Sigmoid colon (tissue), 7 donors: Measurements from ENCODE around the gene CAPN8. TPM values are rescaled to one million over a fixed set of nuclear protein-coding genes. Genes with fewer than 3 reads are reported as not detected.

Source experiments
- DNase-seq: peaks from one replicate; pipeline ENCODE4 v3.0.0-alpha.2; 2019
- H3K27ac ChIP-seq, 4 donors: fragments of 200-600 bp; sonication (generic); one replicate each; pipeline ENCODE4 v1.5.1; 2016 to 2019; ENCODE audit warnings: mild to moderate bottlenecking in 1 of 4
- H3K27me3 ChIP-seq, 3 donors: fragments of 200-600 bp; sonication (generic); one replicate each; pipeline ENCODE4 v1.5.1; 2019; ENCODE audit warnings: mild to moderate bottlenecking in 1 of 3
- H3K36me3 ChIP-seq, 4 donors: fragments of 200-600 bp; sonication (generic); one replicate each; pipeline ENCODE4 v1.5.1; 2016 to 2019
- H3K4me1 ChIP-seq, 4 donors: fragments of 200-600 bp; sonication (generic); one replicate each; pipeline ENCODE4 v1.5.1; 2017 to 2019
- H3K4me3 ChIP-seq, 4 donors: fragments of 200-600 bp; sonication (generic); one replicate each; pipeline ENCODE4 v1.5.1; 2017 to 2019; ENCODE audit warnings: mild to moderate bottlenecking in 2 of 4, moderate library complexity in 1 of 4
- H3K9me3 ChIP-seq, 4 donors: fragments of 200-600 bp in 3 of 4; sonication (generic) in 3 of 4; one replicate each; pipeline versions ENCODE4 v1.5.1 to v1.6.1; 2013 to 2019
- CTCF ChIP-seq, 4 experiments: fragments of 450-650 bp in 3 of 4; fragments of 200-600 bp in 1 of 4; IDR thresholded peaks; one replicate each; pipeline ENCODE4 v1.5.1; 2016 to 2019; ENCODE audit warnings: antibody characterized with exemption in 4 of 4, mild to moderate bottlenecking in 3 of 4, moderate library complexity in 2 of 4
- EP300 ChIP-seq, 4 donors: sonication (generic); formaldehyde crosslinking; IDR thresholded peaks; one replicate each; pipeline ENCODE4 v1.6.1; 2017; ENCODE audit warnings: antibody characterized with exemption in 4 of 4
- POLR2A ChIP-seq, 2 donors: fragments of 450-650 bp; IDR thresholded peaks; one replicate each; pipeline ENCODE4 v1.6.1; 2016; ENCODE audit warnings: antibody characterized with exemption in 2 of 2, mild to moderate bottlenecking in 2 of 2, moderate library complexity in 2 of 2
- POLR2AphosphoS5 ChIP-seq, 4 donors: sonication (generic); formaldehyde crosslinking; IDR thresholded peaks; one replicate each; pipeline ENCODE4 v1.6.1; 2017; ENCODE audit warnings: antibody characterized with exemption in 4 of 4
- WGBS, 2 donors: extraction: QIAGEN DNeasy Blood & Tissue Kit; methylation state at CpG; one replicate each; pipeline ENCODE4 v1.1.7; 2013; 5-methylcytosine and 5-hydroxymethylcytosine counted together
- intact Hi-C: fragments of 100-400 bp; cut with DNase I; formaldehyde crosslinking; loops from one replicate; pipeline ENCODE4 v1.15.1; 2023
- polyA plus RNA-seq, 3 donors: library from polyadenylated mRNA; stranded (reverse); fragments of 200-250 nt; gene quantifications; one replicate each; pipeline ENCODE4 v1.2.3, GENCODE V29; 2013
- total RNA-seq, 4 donors: library from RNA; depleted of rRNA; stranded (reverse); fragments of >200 nt; gene quantifications; one replicate each; pipeline ENCODE4 v1.1.0, GENCODE V29; 2016
- donor health status: healthy with polysubstance abuse.
- donor health status: Bipolar disorder and iron deficiency.
- donor health status: healthy.

Gene CAPN8
- total and polyA plus RNA-seq, 7 donors = 1.1 to 67.6 (median 42.7) TPM; not detected in 3

- intact Hi-C loops = no loop called here
- no peaks in the 10 kb centered on the region for H3K9me3 ChIP-seq
- 74 to 79% methylated on average over 7 of the region's 7 CpGs for WGBS, 2 donors
- H3K4me3 ChIP-seq = no peak overlapping the region
- TF ChIP-seq EP300 (IDR thresholded peaks at IDR 0.05) (no peak), POLR2AphosphoS5 (IDR thresholded peaks at IDR 0.05) (no peak), CTCF (IDR thresholded peaks at IDR 0.05) (no peak), POLR2A (IDR thresholded peaks at IDR 0.05) (no peak)
- H3K27me3 ChIP-seq = no peaks in the 10 kb centered on the region
- no peak for DNase-seq
- H3K27ac ChIP-seq = no peak overlapping the region
- no peaks in the 10 kb centered on the region for H3K36me3 ChIP-seq
- no peaks in the 10 kb centered on the region for H3K4me1 ChIP-seq
Observed at GRCh38 chr1:223515926-223516325, 149.6 kb downstream of the CAPN8 start.

DNA sequence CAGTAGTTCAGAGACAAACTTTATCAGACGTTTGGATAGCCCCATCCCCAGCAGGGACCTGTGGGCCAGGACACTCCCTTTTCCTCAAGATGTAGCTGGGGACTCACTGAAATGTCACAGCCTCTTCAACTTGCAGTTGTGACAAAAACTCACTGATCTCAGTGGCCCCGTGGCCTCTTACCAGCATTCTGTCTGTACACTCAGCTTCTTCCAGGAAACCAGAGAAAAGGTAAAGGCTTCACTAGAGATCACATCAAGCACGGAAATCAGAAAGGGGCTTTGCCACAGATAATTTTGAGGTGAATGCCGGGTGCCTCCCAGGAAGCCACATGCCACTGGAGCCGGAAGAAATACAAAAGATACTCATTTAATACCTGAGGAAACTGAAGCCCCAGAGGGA, 150.1 kb downstream of the CAPN8 start:
- intact Hi-C loops = no loop called here
- no peaks in the 10 kb centered on the region for H3K27me3 ChIP-seq
- TF ChIP-seq EP300 (IDR thresholded peaks at IDR 0.05) (no peak), POLR2AphosphoS5 (IDR thresholded peaks at IDR 0.05) (no peak), POLR2A (IDR thresholded peaks at IDR 0.05) (no peak), CTCF (IDR thresholded peaks at IDR 0.05) (no peak)
- no peak overlapping the region for H3K27ac ChIP-seq
- 75 to 81% methylated on average over 5 of the region's 5 CpGs for WGBS, 2 donors
- no peak overlapping the region for H3K4me3 ChIP-seq
- H3K36me3 ChIP-seq = no peaks in the 10 kb centered on the region
- H3K9me3 ChIP-seq = no peaks in the 10 kb centered on the region
- H3K4me1 ChIP-seq = no peaks in the 10 kb centered on the region
- DNase-seq = no peak

DNA sequence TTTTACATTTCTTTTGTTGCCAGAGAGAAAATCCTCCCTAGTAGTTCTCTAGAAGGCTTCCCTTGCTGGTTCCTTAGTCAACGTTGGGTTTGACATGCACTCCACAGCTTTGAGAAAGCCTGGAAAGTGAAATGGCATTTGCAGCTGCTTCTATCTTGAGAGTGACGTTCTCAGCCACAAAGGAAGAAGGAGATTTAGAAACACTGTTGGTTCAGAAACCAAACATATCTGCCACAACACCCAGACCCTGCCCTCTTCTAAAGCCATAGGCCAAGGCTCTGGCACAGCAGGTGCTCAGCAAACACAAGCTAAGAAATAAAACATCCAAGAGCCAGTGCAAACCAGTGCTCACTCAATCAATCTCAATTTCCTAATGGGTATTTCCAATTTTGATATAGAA, 150.9 kb downstream of the CAPN8 start:
- no peak overlapping the region for H3K4me3 ChIP-seq
- WGBS, 2 donors = 53 to 78% methylated on average over 2 of the region's 2 CpGs
- no peak for DNase-seq
- intact Hi-C loops = no loop called here
- TF ChIP-seq CTCF (IDR thresholded peaks at IDR 0.05) (no peak), POLR2A (IDR thresholded peaks at IDR 0.05) (no peak), EP300 (IDR thresholded peaks at IDR 0.05) (no peak), POLR2AphosphoS5 (IDR thresholded peaks at IDR 0.05) (no peak)
- H3K27ac ChIP-seq = no peak overlapping the region
- H3K9me3 ChIP-seq = no peaks in the 10 kb centered on the region
- H3K4me1 ChIP-seq = no peaks in the 10 kb centered on the region
- H3K27me3 ChIP-seq = no peaks in the 10 kb centered on the region
- H3K36me3 ChIP-seq = no peaks in the 10 kb centered on the region

DNA sequence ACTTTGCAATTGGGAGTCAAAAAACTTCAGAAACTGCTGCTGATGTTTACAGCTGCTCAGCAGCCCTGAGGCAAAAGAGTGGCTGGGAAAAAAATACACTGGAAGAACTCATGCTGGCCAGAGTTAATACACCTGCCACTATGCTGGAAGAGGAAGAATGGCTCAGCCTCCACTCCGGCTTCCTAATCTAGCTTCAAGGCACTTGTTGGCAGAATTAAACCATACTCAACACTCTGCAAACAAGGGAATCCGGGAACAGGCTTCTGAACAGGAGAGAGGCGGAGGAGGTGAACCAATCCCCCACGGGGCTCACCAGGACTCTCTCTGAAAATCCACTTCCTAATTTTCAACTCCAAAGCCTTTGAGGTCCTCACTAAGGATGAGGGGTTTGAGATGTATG, 152.2 kb downstream of the CAPN8 start:
- H3K4me1 ChIP-seq = no peaks in the 10 kb centered on the region
- no peak for DNase-seq
- TF ChIP-seq EP300 (IDR thresholded peaks at IDR 0.05) = no peak
- no peak for TF ChIP-seq POLR2A (IDR thresholded peaks at IDR 0.05)
- TF ChIP-seq CTCF (IDR thresholded peaks at IDR 0.05) = no peak
- no peak for TF ChIP-seq POLR2AphosphoS5 (IDR thresholded peaks at IDR 0.05)
- no peaks in the 10 kb centered on the region for H3K36me3 ChIP-seq
- 41 to 62% methylated on average over 4 of the region's 4 CpGs for WGBS, 2 donors
- no peaks in the 10 kb centered on the region for H3K9me3 ChIP-seq
- intact Hi-C loops = no loop called here
- H3K4me3 ChIP-seq = no peak overlapping the region
- H3K27me3 ChIP-seq = no peaks in the 10 kb centered on the region
- no peak overlapping the region for H3K27ac ChIP-seq

GRCh38 chr1:223512057-223512456, 153.4 kb downstream of the CAPN8 start:
- H3K4me1 ChIP-seq = no peaks in the 10 kb centered on the region
- no peak for DNase-seq
- intact Hi-C loops = no loop called here
- H3K36me3 ChIP-seq = no peaks in the 10 kb centered on the region
- H3K4me3 ChIP-seq = no peak overlapping the region
- no peak overlapping the region for H3K27ac ChIP-seq
- H3K27me3 ChIP-seq = no peaks in the 10 kb centered on the region
- no peaks in the 10 kb centered on the region for H3K9me3 ChIP-seq
- WGBS, 2 donors = 88 to 89% methylated on average over 6 of the region's 6 CpGs
- no peak for TF ChIP-seq POLR2A (IDR thresholded peaks at IDR 0.05)
- TF ChIP-seq POLR2AphosphoS5 (IDR thresholded peaks at IDR 0.05) = no peak
- TF ChIP-seq EP300 (IDR thresholded peaks at IDR 0.05) = no peak
- TF ChIP-seq CTCF (IDR thresholded peaks at IDR 0.05) = no peak
